C4-2B (cell line): Measurements from ENCODE around the gene COG7.

Experiments
- ZFX ChIP-seq: fragments of 450-650 bp; IDR thresholded peaks from 2 replicates; pipeline ENCODE4 v1.6.1; 2017
- TF ChIP-seq, protein P1 (sequence below): fragments of 450-650 bp; conservative IDR thresholded peaks from 2 replicates; pipeline ENCODE4 v1.5.1; 2017; ENCODE audit warnings: mild to moderate bottlenecking

GRCh38 chr16:23484510-23485256 lies 31.7 kb upstream of the COG7 start:
- TF ChIP-seq, protein P1, sequence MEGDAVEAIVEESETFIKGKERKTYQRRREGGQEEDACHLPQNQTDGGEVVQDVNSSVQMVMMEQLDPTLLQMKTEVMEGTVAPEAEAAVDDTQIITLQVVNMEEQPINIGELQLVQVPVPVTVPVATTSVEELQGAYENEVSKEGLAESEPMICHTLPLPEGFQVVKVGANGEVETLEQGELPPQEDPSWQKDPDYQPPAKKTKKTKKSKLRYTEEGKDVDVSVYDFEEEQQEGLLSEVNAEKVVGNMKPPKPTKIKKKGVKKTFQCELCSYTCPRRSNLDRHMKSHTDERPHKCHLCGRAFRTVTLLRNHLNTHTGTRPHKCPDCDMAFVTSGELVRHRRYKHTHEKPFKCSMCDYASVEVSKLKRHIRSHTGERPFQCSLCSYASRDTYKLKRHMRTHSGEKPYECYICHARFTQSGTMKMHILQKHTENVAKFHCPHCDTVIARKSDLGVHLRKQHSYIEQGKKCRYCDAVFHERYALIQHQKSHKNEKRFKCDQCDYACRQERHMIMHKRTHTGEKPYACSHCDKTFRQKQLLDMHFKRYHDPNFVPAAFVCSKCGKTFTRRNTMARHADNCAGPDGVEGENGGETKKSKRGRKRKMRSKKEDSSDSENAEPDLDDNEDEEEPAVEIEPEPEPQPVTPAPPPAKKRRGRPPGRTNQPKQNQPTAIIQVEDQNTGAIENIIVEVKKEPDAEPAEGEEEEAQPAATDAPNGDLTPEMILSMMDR: no peak
- TF ChIP-seq ZFX: no peak
